ENCODE measurements around the gene CAPS.

The CAPS gene

GRCh38 chr19:5914946-5915781 lies 1.1 kb downstream of the CAPS start:
- no peak for DNase-seq

GRCh38 chr19:5915782-5916165 lies 1.7 kb downstream of the CAPS start:
- no peak for DNase-seq

- DNase-seq, result no peak
Measured at GRCh38 chr19:5916181-5916708, 2.2 kb downstream of the CAPS start.

- no peak for DNase-seq
Measured at GRCh38 chr19:5917431-5918107, 3.5 kb downstream of the CAPS start.

- no peak for DNase-seq
Measured at GRCh38 chr19:5918463-5919079, 4.5 kb downstream of the CAPS start.

GRCh38 chr19:5921516-5922160 lies 7.6 kb downstream of the CAPS start:
- DNase-seq, result no peak

- no peak for DNase-seq
Measured at GRCh38 chr19:5922161-5922545, 8.1 kb downstream of the CAPS start.

GRCh38 chr19:5923356-5923755 lies 9.3 kb downstream of the CAPS start:
- DNase-seq, result no peak

GRCh38 chr19:5925830-5926427 lies 11.9 kb downstream of the CAPS start:
- no peak for DNase-seq

- DNase-seq, result no peak
Measured at GRCh38 chr19:5926641-5927440, 12.8 kb downstream of the CAPS start.

GRCh38 chr19:5927441-5927821 lies 13.4 kb downstream of the CAPS start:
- no peak for DNase-seq

GRCh38 chr19:5929179-5929578 lies 15.1 kb downstream of the CAPS start:
- no peak for DNase-seq

GRCh38 chr19:5929625-5930024 lies 15.6 kb downstream of the CAPS start:
- no peak for DNase-seq

GRCh38 chr19:5931251-5931650 lies 17.2 kb downstream of the CAPS start:
- DNase-seq, result no peak

- no peak for DNase-seq
Measured at GRCh38 chr19:5932146-5932545, 18.1 kb downstream of the CAPS start.

GRCh38 chr19:5932609-5933262 lies 18.7 kb downstream of the CAPS start:
- no peak for DNase-seq

- no peak for DNase-seq
Measured at GRCh38 chr19:5933391-5934068, 19.5 kb downstream of the CAPS start.

- no peak for DNase-seq
Measured at GRCh38 chr19:5934069-5934401, 20.0 kb downstream of the CAPS start.

- DNase-seq, result no peak
Measured at GRCh38 chr19:5934774-5935472, 20.9 kb downstream of the CAPS start.

All from suppressor macrophage treated with lipopolysaccharide for 4 hours (primary cell).